GM19035 (cell line): ENCODE results near the gene NELL1.

Source experiments
- ATAC-seq: cut with Tn5 transposase; IDR thresholded peaks from one replicate; pipeline ENCODE4 v1.9.1; 2021; ENCODE audit not compliant: unreplicated experiment

The NELL1 gene

GRCh38 chr11:21470521-21470920 lies 801.1 kb downstream of the NELL1 start:
- ATAC-seq = no peak

GRCh38 chr11:21472261-21472660 lies 802.9 kb downstream of the NELL1 start:
- no peak for ATAC-seq

GRCh38 chr11:21474529-21474928 lies 805.1 kb downstream of the NELL1 start:
- no peak for ATAC-seq

DNA sequence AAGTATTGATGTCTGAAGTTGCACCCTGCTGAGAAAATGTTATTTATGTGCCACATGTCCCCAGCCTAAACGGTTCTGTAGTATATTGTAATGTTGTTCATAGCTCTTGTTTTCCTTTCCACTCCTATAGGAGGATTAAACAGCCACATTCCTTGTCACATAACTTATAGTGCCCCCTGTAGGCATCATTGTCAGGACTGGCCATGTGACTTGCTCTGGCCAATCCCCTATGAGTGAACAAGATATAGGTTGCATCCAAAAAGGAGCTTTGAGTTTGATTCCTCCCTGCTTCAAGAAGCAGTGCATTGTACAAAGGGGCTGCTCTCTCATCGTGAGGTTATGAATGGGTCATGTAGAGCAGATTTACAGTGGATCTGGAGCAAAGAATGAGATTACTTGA lies 805.9 kb downstream of the NELL1 start:
- ATAC-seq = no peak

GRCh38 chr11:21476588-21476987 lies 807.2 kb downstream of the NELL1 start:
- ATAC-seq = no peak

GRCh38 chr11:21480240-21480639 lies 810.9 kb downstream of the NELL1 start:
- no peak for ATAC-seq

DNA sequence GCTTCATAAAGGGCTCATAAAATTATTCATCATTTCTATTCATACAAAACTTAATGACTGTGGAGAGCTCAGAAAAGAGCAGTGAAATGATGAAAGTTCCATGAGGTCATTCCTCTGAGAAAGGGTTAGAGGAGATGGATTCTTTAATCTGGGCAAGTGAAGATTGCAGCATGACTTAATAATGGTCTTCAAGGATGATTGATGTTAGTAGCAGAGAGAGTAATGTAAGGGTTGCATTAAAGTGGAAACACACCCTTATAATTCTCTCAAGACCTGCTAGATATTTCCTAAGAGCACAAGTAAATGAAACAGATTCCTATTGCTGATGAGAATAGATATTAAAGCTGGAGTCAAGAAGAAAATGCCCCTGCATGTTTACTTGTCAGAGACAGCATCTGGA lies 811.9 kb downstream of the NELL1 start:
- no peak for ATAC-seq

DNA sequence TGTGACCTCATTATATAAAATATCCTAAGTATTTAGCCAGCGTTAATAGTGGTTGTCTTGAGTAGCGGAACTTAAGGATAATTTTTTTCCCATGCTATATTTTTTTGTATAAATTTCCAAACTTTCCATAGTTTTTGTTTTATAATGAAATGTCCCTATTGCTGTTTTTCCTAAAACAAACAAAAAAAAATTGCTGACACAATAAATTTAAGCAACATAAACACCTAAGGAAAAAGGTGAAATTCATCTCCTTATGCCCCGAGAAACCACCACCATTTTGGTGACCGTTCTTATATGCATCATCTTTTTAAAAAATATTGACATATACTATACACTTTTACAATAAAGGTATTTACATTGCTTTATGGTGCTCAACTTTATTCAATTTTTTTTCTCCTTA lies 814.7 kb downstream of the NELL1 start:
- ATAC-seq = no peak

DNA sequence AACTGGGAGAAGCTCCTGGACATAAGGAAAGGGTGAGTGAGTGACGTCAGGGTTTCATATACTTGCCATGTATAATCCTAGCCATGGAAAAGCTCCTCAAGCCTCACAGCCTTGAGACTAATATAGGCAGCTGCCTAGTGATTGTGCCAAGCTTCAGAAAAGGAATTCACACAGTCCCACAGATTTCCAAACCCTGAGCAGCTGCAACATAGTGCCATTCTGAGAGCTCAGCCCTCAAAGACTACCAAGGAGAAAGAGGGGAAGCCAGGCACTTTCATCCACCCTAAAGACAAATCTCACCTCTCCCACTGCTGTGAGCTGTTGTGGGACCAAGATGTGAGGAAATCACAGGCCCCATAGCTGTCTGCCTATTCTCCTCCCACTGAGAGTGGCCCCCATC lies 815.6 kb downstream of the NELL1 start:
- ATAC-seq = no peak

DNA sequence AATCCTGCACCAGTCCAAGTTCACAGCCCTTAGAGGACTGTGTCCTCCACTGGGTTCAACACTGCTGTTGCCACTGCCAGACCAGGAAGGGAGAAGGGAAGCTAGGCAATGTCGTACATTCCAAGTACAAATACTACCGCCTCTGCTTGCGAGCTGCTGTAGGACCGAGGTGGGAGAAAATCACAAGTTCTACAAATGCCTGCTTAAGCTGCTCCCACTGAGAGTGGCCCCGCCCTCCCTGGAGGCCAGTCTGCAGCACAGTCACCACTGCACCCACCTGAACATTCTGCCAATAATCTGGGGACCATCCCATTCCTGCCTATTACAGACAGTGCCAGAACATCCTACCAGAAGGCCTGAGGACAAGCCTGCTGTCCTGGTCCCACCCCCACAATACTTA lies 816.0 kb downstream of the NELL1 start:
- no peak for ATAC-seq

GRCh38 chr11:21489416-21490115 lies 820.2 kb downstream of the NELL1 start:
- ATAC-seq = no peak

DNA sequence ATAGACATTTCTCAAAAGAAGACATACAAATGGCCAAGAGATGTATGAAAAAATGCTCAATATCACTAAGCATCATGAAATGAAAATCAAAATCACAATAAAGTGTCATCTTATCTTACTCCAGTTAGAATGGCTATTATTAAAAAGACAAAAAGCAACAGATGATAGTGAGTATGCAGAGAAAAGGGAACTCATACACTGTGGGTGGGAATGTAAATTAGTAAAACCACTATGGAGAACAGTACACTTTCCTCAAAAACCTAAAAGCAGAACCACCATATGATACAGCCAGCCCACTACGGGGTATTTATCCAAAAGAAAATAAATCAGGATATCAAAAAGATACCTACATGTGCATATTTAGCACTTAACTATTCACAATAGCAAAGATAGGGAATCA lies 823.5 kb downstream of the NELL1 start:
- ATAC-seq = no peak

- ATAC-seq = no peak
Measured at GRCh38 chr11:21494946-21495345, 825.6 kb downstream of the NELL1 start.

DNA sequence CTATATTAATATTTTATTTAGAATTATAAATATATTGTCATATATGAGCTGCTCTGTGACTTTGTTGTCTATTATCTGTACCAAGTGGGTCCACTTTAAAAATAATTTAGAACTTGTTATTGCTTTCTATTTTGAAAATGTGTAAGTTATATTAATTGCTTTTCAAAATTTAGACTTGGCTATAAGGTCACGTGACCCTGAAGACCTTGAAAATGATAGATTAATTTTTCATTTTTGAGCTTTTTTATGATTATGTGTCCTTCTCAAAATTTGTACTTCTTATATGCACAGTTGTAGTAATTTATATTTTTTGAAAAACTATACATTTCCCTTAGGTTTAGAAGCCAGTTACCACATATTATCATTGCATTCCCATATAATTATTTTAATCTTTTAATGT lies 826.5 kb downstream of the NELL1 start:
- ATAC-seq = no peak

- no peak for ATAC-seq
Measured at GRCh38 chr11:21501245-21501644, 831.9 kb downstream of the NELL1 start.

DNA sequence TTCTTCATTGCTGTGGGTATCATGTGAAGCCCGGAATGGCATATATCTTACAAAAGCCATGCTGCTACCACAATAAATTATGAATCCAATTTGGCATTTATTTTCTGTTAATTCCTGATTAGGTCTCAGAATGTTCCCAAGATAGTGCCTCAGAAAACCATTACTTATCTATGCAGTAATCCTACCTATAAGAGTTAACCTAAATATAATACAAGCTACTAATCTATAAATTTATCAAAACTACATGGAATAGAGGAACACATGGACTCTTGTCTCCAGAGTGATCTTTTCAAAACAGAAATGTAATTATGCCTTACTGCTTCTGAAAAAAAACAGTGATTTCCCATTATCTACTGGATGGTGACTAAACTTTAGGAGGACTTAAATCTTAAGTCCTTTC lies 835.7 kb downstream of the NELL1 start:
- ATAC-seq = no peak

DNA sequence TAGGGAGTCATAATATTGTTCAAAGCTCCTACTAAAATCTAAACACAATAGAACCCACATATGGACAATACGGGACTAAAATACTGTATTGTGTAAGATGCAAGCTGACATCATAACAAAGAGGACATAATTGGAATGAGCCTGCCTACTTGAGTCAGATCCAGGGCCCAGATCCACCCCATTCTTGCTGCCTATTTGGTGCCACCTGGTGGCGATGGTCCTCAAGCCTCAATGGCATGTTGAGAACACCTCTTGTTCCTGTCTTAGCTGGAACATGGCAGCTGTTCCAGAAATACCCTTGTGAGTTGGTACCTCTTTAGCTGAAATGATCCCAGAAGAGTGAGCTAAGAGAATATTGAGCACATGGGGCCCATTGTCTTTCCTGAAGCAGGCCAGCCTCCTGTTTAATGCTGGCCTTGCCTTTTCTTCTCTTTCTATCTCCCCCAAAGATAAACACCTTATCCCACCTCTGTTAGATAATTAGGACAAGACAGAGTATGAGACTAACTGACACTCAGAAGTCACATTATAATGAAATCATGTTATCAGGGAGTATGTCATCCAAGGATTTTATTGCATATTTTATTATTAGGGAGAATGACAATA lies 842.6 kb downstream of the NELL1 start:
- peak; percentile 88 for ATAC-seq

GRCh38 chr11:21514316-21514715 lies 844.9 kb downstream of the NELL1 start:
- no peak for ATAC-seq

DNA sequence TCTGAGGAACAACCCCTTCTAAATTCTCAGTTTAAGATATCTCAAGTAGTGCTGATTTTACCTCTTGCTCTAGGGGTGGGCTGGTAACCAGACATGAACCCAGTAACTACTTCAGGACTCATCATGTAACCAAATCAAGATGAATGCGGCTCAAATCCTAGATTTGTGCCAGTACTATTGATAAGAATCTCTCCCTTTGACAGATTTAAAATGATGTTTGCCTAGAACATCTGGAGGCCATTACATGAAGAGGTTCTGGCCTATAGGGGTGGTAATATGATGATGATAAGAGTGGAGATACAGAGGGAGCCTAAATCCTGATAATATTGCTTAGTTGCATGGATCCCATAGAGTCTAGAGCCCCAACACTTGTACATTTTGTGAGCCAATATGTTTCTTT lies 850.9 kb downstream of the NELL1 start:
- ATAC-seq = no peak

GRCh38 chr11:21529187-21529586 lies 859.8 kb downstream of the NELL1 start:
- no peak for ATAC-seq

GRCh38 chr11:21534288-21534687 lies 864.9 kb downstream of the NELL1 start:
- ATAC-seq = no peak

GRCh38 chr11:21537980-21538379 lies 868.6 kb downstream of the NELL1 start:
- ATAC-seq = no peak

GRCh38 chr11:21541187-21541751 lies 871.9 kb downstream of the NELL1 start:
- ATAC-seq = no peak
